ENCODE data around the gene SIGLEC7.

The SIGLEC7 gene

DNA sequence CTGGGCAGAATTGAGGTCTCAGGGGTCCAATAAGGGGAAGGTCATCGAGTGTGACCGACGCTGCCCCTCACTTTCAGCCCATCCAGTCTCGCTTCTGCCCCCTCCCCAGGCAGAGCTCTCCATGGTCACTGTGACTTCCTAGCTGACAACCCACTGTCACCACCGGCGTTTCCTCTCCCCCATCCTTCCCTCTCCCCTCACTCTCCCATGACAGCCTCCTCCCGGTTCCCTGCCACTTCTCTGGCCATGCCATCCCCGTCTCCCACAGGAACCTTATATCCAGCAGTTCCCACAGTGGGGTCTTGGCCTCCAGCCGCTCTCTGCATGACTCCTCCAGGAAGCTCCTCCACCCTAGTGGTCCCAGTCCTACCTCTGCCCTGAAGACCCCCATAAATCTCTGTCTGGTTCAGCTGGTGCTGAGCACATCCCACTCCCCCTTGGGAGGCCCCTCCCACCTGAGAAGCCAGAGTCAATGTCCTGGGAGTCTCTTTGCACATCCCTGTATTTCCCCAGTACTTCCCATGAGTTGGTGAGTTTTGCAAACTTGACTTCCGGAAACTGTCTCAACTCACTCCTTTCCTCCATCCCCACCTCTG is 58.1 kb downstream of the SIGLEC7 start:
- Histone ChIP-seq H3K27me3 (ENCODE audit: control insufficient read depth, insufficient read depth, low read length) (no peaks in the 10 kb centered on the region), H3K4me1 (ENCODE audit: control insufficient read depth, insufficient read depth, low read length) (no peaks in the 10 kb centered on the region), H3K9ac (ENCODE audit: low read depth, low read length) (no peak overlapping the region), H3K9me3 (ENCODE audit: control insufficient read depth, insufficient read depth, low read length) (no peaks in the 10 kb centered on the region), H3K36me3 (ENCODE audit: control insufficient read depth, insufficient read depth, low read length) (no peaks in the 10 kb centered on the region), H3K4me3 (ENCODE audit: low read depth, low read length) (no peak overlapping the region)

DNA sequence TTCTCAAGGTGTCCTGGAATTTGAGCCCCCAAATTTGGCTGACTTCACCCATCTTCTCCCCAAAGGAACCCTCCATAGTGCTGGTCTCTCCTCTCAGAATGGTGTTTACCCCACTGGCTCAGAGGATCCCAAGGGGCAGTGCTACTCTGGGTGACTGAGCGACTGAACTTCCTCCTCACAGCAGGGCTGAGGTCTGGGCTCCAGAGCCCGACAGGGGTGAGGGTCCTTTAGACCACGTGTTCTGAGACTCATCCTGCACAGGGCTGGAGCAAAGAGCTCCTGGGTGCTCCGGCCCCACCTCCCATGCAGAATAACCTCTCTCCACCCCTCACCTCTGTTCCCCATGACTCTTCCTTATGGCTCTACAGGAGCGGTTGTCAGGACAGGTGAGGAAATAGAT is 59.6 kb downstream of the SIGLEC7 start:
- H3K36me3 ChIP-seq (ENCODE audit: control insufficient read depth, insufficient read depth, low read length) = no peaks in the 10 kb centered on the region
- H3K9me3 ChIP-seq (ENCODE audit: control insufficient read depth, insufficient read depth, low read length) = no peaks in the 10 kb centered on the region
- no peak overlapping the region for H3K9ac ChIP-seq (ENCODE audit: low read depth, low read length)
- no peaks in the 10 kb centered on the region for H3K4me1 ChIP-seq (ENCODE audit: control insufficient read depth, insufficient read depth, low read length)
- H3K27me3 ChIP-seq (ENCODE audit: control insufficient read depth, insufficient read depth, low read length) = no peaks in the 10 kb centered on the region
- no peak overlapping the region for H3K4me3 ChIP-seq (ENCODE audit: low read depth, low read length)

Data from iPS-15b (cell line).